GM19328 (cell line): ENCODE data around the gene NLK.
"Not testable (repeated sequence)": the region's sequence is repeated elsewhere in the genome, so short reads cannot be mapped to it uniquely, and the experiment has no call there.

Experiments
- ATAC-seq: cut with Tn5 transposase; IDR thresholded peaks from one replicate; pipeline ENCODE4 v1.9.1; 2021; ENCODE audit warnings: mild to moderate bottlenecking, moderate library complexity; ENCODE audit not compliant: unreplicated experiment

Gene NLK

DNA sequence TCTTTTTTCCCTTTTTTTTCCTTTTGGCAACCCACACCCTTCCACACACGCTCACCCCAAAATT is at the start of gene NLK:
Gene NLK, plus strand, starts transcription at position 21 of the 64 bp plus-strand sequence. CDS start 197 bp downstream, outside the sequence.
- no peak for ATAC-seq

DNA sequence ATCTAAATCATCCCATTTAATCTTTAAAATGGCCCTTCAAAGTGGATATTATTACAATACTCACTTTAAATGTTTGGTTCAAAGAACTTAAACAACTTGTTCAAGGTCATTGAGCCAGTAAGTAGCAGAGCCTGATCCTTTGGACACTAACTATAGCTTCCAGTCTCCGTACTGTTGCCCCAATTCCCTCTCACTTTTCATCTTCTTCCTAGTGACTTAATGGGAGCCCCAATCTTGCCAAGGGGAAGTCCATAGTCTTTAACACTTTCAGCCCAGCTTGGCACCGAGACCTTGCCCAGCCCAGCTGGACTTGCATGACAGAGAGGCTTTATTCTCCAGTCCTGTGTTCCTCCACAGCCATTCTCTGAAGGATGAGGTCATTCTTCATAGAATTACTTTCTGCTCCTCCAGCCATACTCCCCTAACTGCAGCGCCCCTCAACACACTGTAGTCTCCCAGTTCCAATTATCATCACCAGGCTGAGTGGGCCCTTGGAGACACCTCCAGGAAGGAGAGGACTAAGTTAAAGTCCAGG is 49.2 kb upstream of the NLK start:
- ATAC-seq = no peak

DNA sequence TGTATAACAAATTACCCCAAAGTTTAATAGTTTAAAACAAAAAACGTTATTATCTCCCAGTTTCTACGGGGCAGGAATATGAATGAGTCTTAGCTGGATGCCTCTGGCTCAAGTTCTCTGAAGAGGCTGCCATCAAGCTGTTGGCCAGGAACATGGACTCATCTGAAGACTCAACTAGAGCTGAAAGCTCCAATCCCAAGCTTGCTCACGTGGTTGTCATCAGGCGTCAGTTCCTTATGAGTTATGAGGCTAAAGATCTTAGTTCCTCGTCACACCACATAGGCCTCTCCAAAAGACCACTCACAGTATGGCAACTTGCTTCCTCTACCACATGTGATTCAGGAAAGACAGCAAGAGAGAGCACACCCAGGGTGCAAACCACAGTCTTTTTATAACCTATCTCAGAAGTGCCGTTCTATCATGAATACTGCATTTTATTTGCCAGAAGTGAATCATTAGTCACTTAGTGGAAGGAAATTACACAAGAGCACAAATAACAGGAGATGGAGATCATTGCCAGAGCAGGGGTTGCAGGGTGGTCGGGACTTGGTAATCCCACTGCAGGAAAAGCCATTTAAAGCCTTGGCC is 48.7 kb upstream of the NLK start:
- ATAC-seq = no peak

DNA sequence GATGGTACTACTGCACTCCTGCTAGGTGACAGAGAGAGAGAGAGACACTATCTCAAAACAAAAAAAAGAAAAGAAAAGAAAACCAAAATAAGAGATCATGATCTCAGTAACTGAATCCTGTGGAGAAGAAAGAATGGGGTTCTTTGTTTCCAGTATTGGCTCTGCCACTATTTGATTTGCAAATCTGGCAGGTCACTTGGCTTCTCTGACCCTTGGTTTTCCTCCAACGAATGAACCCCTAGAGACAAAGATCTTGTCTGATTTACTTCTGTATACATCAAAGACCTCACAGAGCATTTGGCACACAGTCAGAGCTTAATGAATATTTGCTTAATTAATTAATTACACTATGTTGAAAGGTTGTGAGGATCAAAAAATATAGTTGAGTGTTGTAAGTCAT is 47.9 kb upstream of the NLK start:
- no peak for ATAC-seq

DNA sequence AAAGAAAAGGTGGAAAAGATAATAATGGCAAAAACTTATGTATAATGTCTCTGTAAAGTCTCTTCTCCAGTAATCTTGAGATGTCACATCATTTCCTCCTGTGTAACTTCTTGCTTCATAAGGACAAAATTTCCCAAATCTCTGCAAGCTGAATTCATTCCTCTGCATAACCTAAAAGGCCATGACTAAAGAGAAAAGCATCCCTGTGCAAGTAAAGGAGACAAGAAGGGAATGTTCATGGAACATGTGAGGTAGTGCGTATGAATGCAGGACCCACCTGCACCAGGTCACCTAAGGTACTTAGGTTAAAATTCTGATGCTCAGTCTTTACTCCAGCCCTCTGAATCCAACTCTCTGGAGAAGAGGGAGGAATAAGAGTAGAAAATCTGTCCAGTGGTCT is 46.9 kb upstream of the NLK start:
- no peak for ATAC-seq

DNA sequence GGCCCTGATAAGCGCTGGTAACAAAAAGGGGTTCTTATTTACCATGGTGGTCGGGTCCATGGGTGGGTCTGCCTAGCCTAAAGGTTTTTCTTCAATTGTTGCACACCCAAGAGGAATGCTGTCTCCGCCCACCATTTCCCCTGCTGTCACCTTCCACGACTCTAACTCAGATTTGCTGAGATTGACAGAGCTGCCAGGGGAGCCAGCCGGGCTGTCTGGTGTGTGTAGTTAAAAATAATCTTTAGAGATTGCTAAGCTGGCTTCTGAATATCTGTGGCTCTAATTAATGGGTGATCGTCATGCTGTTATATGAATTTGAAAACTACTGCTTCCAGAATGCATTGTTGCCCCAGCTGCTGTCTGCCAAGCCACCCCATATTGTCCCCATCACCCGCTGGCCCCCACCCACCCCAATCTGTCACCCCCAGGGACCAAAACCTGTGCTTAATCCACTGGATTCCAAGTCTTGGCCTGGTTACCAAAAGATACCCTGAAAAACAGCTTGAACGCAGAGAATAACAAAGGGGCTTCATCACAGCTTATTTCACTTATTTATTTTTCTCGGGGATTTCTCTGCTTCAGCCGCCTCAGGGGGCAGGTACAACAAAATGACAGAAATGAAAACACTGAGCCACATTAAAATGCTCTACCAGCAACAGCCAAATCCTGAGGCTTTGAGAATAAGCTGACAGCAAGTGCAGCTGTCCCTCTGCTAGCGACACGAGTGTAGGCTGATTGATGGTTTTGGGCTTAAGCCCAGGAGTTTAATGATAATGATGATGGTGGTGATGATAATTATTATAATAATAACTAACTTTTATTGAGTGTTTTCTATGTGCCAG is 46.1 kb upstream of the NLK start:
- ATAC-seq = no peak

DNA sequence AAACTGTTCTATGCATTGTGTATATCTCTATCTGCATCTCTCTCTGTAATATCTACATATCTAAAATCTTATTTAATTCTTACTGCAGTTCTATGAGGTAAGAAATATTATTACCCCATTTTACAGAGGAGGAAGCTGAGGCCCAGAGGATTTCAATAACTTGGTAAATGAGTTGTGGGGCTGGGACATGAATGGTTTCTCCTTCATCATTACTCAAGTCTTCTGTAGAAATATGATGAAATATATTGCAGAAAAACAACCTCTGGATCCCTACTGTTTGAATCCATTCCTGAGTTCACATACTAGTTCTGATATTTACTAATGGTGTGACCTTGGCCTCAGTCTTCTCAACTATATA is 45.5 kb upstream of the NLK start:
- ATAC-seq = no peak

DNA sequence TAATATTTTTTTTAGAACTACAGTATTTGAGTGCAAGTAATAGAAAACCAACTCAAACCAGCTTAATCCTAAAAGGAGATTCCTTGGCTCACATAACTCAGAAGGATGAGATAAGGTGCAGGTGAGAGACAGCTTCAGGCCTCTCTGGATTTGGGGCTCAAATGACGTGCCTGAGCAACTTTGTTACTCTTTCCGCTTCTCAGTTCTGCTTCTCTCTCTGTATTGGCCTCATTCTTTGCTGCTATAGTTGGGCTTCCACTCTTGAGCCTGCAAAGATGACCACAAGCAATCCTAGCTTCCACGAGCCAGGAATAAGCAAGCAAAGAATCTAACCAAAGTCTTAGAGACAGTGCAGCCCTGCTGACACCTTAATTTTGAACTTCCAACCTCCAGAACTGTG is 45.0 kb upstream of the NLK start:
- ATAC-seq = no peak

DNA sequence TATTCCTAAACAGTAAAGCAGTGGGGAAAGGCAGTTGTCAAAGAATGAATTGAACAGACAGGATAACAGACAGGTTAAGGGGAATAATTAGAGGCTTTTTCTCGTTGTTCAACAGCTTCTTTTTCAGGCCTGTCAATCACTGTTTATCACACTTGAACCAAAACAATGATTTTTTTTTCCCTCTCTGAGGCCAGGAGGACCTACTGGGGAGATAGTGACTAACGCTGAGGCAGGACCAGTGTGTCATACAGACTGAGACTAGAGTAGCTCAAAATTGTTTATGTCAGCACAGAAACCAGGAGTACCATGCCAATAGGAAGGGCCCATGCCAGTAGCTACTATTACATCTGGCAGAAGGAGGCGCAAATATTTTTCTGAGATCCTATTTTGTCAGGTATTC is 41.3 kb upstream of the NLK start:
- no peak for ATAC-seq

DNA sequence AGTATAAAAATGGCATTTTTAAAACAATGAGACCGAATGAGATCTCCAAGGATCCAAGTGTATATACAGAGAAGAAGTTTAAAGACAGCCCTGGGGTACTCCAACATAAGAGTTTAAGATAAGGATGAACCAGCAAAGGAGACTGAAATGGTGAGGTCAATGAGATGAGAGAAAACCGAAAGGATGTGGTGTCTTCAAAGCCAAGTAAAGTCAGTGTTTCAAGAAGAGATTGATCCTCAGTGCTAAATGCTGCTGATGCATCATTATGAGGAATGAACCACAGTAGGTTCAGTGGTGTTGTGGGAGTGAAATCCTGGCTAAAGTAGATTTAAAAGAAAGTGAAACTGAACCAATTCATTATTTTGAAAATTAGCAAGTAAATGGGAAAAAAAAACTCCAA is 38.1 kb upstream of the NLK start:
- ATAC-seq = no peak

DNA sequence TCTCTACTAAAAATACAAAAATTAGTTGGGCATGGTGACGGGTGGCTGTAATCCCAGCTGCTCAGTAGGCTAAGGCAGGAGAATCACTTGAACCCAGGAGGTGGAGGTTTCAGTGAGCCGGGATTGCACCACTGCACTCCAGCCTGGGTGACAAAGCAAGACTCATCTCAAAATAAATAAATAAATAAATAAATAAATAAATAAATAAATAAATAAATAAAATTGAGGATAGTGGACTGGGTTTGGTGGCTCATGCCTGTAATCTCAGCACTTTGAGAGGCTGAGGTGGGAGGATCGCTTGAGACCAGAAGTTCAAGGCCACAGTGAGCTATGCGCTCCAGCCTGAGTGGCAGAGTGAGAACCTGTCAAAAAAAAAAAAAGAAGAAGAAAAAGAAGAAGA is 34.6 kb upstream of the NLK start:
- ATAC-seq = not testable (repeated sequence)

DNA sequence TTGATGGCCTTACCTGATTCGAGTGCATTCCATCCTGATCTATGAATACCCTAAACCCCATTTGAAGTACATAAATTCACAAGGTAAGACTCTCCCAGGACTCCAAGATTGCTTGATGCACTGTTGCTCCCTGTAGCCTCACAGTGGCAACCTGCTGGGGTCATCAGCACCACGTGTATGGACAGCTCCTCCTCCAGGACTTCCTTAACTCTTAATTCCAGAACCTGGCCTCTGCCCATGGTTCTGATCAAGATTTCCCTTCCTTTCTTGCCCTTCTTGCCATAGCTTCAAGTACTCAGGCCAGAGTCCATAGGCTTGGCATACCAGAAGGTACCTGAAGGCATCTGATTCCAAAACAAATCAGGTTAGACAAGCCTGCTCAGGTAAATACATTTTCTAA is 34.0 kb upstream of the NLK start:
- ATAC-seq = no peak

DNA sequence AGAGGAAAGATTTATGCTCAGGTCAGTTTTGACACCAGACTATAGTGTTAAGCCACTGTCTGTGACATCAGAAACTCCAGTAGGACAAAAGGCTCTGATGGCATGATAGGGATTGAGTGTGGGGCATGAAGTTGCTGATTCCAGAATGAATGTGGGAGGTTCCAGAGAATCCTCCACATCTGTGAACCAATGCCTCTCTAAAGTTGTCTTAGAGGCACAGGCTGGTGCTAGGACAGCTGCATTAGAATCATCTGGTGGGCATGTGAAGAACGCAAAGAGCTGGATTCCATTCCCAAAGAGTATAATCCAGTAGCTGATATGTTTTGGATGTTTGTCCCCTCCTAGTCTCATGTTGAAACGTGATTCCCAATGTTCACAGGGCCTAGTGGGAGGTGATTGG is 32.1 kb upstream of the NLK start:
- ATAC-seq = no peak

DNA sequence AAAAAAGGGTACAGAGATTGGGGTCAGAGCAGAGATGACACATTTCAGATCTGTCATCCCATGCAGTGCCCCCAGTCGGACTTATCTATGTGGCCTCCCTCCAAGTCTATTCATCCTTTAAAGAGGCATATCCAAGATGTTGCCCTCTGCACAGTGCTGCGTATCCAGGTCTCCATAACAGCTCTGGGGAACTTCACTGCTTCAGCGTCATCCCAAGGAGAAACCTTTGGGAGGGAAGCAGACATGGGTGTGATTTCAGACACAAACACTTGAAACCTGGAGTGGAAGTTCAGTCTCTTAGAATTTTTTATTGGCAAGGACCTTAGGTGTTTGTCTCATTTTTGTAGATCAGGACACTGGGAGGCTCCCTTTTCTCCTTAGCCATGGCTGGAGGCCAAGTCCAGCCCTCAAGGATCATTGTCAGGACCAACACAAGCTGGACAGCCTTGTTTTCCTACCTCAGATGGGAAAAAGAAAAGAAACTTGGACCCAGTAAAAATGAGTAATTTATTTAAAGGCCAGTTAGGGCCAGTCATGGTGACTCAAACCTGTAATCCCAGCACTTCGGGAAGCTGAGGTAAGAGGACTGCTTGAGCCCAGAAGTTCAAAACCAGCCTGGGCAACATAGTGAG is 23.9 kb upstream of the NLK start:
- no peak for ATAC-seq

DNA sequence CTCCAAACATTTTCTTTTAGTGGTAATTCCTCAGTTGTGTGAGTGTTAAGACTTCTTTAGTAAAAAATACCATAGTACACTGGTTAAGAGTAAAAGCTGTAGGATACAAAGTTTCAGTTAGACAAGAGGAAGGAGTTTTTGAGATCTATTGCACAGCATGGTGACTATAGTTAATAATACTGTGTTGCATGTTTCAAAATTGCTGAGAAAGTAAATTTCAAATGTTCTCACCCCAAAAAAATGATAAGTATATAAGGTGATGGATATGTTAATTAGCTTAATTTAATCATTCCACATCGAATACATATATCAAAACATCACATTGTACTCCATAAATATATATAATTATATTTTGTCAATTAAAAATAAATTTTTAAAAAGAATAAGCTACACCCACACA is 22.0 kb upstream of the NLK start:
- no peak for ATAC-seq

DNA sequence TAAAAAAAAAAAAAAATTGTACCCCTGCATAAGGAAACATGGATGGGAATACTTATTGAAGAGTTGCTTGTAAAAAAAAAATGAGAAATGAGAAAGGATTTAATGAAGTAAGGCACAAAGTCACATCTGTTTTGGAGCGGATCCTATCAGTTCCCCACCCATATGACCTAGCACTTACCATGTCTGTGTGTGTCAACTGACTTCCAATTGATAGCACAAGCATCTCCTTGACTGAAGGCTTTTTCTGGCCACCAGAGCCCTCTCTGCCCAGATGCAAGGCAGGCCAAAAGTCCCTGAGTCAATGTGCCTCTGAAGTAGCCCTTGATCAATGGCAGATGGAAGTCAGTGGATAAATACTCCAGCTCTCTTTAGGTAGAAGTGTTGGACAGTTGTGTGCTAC is 13.4 kb upstream of the NLK start:
- no peak for ATAC-seq

DNA sequence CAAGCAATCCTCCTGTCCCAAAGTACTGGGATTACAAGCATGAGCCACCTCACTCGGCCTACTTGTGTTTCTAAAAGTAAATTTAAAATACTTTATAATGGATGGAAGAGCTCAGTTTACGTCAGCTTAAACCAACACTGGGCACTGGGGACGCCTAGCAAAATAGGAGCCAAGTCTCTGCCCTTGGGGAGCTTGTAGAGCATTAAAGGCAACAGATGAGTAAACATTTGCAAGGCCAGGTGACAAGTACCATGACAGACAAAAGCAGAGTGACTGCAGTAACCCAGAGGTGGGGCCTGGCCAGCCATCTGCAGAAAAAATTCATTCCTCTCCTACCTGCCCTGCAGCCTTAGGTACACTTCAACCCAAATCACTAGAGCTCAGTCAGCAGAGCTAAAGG is 12.1 kb upstream of the NLK start:
- ATAC-seq = no peak

DNA sequence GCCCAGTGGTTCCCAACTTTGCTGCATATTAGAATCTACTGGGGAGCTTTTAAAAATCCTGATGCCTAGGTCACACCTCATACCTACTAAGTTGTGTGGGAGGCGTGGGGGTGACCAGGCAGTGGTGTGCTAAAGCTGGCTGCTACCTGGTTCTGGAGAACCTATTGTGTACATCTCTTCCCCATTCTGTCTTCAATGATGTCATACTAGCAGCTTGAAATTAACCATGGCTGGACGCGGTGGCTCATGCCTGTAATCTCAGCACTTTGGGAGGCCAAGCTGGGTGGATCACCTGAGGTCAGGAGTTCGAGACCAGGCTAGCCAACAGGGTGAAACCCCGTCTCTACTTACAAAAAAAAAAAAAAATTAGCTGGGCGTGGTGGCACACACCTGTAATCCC is 11.3 kb upstream of the NLK start:
- no peak for ATAC-seq

DNA sequence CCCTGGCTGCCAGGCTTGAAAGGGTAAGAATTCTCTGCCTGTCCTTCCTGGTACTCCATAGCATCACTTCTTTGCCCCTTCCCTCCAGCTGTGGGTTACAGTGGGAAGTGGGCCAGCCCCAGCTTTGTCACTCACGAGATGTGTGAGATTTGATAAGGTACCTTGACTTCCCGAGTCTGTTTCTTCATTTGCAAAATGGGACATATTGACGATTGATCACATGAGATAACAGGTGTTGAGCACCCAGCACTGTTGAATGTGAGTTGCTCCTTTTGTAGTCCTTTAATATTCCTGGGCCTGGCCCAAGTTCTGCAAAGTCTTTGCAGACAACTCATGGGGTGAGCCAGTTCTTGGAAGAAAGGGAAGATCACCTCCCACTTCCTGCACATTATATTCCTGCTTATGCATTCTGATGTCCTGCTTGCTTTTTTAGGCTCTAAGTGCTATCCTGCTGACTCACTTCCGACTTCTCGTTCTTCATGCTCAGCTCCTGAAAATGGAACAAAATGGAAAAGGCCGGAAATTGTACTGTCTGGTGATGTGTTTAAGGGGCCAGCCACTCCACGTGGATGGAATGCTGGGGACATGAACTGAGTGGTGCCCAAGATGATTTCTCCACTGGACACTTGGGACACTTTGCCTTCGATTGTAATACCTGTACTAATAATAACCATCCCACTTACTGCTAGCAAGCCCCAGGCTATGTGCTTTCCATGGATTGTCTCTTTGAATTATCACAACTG is 8.3 kb upstream of the NLK start:
- no peak for ATAC-seq

DNA sequence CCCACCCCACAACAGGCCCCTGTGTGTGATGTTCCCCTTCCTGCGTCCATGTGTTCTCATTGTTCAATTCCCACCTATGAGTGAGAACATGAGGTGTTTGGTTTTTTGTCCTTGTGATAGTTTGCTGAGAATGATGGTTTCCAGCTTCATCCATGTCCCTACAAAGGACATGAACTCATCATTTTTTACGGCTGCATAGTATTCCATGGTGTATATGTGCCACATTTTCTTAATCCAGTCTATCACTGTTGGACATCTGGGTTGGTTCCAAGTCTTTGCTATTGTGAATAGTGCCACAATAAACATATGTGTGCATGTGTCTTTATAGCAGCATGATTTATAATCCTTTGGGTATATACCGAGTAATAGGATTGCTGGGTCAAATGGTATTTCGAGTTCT is 7.0 kb upstream of the NLK start:
- ATAC-seq = not testable (repeated sequence)

DNA sequence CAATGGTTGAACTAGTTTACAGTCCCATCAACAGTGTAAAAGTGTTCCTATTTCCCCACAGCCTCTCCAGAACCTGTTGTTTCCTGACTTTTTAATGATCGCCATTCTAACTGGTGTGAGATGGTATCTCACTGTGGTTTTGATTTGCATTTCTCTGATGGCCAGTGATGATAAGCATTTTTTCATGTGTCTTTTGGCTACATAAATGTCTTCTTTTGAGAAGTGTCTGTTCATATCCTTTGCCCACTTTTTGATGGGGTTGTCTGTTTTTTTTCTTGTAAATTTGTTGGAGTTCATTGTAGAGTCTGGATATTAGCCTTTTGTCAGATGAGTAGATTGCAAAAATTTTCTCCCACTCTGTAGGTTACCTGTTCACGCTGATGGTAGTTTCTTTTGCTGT is 6.6 kb upstream of the NLK start:
- ATAC-seq = not testable (repeated sequence)

DNA sequence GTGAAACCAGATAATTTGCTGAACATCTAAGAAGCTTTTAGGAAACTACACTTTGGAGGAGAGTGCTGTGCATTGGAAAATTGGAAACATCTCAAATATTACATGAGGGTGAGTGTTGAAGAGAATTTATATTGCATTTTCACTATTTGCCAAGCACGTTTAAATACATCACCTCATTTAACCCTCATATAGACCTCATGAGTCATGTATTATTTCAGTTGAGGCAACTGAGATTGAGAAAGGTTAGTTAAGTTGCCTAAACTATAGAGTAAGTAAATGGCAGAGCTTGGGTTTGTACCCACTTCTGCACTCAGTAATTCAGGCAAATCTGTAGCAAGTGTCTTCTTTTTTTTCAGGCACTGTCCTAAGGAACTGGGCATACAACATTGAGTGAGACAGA is 3.7 kb upstream of the NLK start:
- ATAC-seq = no peak
